GM23248 (cell line): Measurements from ENCODE around the gene ALS2.

Experiments used
- EZH2 ChIP-seq: fragments of 200-600 bp; sonication (generic); IDR thresholded peaks from 2 replicates; pipeline ENCODE4 v1.6.1; 2018; ENCODE audit warnings: antibody characterized with exemption, mild to moderate bottlenecking; ENCODE audit not compliant: insufficient read depth, poor library complexity, severe bottlenecking
- EZH2phosphoT487 ChIP-seq: fragments of 200-600 bp; sonication (generic); IDR thresholded peaks from 2 replicates; pipeline ENCODE4 v1.6.1; 2018; ENCODE audit warnings: antibody characterized with exemption, moderate library complexity, mild to moderate bottlenecking, low read depth; ENCODE audit not compliant: insufficient read depth

DNA sequence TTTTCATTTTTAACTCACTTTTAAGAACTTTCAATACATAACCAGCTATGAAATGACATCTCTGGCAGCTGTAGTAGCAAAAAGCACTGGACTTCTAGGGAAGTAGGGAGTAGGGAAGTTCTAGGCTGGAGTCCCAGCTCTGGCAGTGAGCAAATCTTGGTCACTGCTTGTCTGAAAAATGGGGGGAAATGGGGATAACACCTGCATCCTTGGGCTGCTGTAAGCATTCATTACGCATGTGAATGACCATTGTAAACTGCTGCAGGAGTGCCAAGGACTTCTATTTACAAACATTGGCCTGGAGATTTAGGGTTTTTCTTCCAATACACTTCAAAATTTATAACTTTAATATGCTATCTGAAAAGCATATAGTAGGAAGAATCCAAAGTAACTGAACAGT is 81.3 kb downstream of the ALS2 start:
- TF ChIP-seq EZH2phosphoT487 (no peak), EZH2 (no peak)
